Esophagus squamous epithelium (tissue), 5 donors: ENCODE measurements around the gene TOX2. TPM values are rescaled to one million over a fixed set of nuclear protein-coding genes. Genes with fewer than 3 reads are reported as not detected.

Experiments
- DNase-seq: peaks from one replicate; lab custom pipeline; 2025; lab: John Stamatoyannopoulos, UW
- H3K27ac ChIP-seq, 4 donors: fragments of 200-600 bp; sonication (generic); one replicate each; pipeline ENCODE4 v1.5.1; 2016 to 2019; ENCODE audit warnings: mild to moderate bottlenecking in 1 of 4
- H3K27me3 ChIP-seq, 4 donors: fragments of 200-600 bp; sonication (generic); 1 replicate in 3 of 4; 2 replicates in 1 of 4; pipeline versions ENCODE4 v1.5.1 to v1.6.0; 2017 to 2021; ENCODE audit warnings: antibody characterized with exemption in 1 of 4
- H3K36me3 ChIP-seq, 3 donors: fragments of 200-600 bp; sonication (generic); one replicate each; pipeline ENCODE4 v1.5.1; 2016 to 2019
- H3K4me1 ChIP-seq, 3 donors: fragments of 200-600 bp; sonication (generic); one replicate each; pipeline ENCODE4 v1.5.1; 2017 to 2019
- H3K4me3 ChIP-seq, 4 donors: fragments of 200-600 bp; sonication (generic); 1 replicate in 3 of 4; 2 replicates in 1 of 4; pipeline ENCODE4 v1.5.1; 2016 to 2019; ENCODE audit warnings: mild to moderate bottlenecking in 2 of 4, moderate library complexity in 1 of 4
- H3K9me3 ChIP-seq, 3 donors: fragments of 200-600 bp; sonication (generic); one replicate each; pipeline ENCODE4 v1.5.1; 2016 to 2019
- POLR2A ChIP-seq, 4 donors: fragments of 450-650 bp; IDR thresholded peaks; one replicate each; pipeline ENCODE4 v1.6.1; 2017; ENCODE audit warnings: antibody characterized with exemption in 4 of 4, mild to moderate bottlenecking in 4 of 4, moderate library complexity in 3 of 4
- WGBS, 2 donors: methylation state at CpG; one replicate each; pipeline ENCODE4 v1.1.5; 2018; 5-methylcytosine and 5-hydroxymethylcytosine counted together
- intact Hi-C: fragments of 100-400 bp; cut with DNase I; formaldehyde crosslinking; loops from one replicate; pipeline ENCODE4 v1.15.0; 2022
- total RNA-seq, 4 donors: library from RNA; depleted of rRNA; stranded (reverse); fragments of >200 nt; gene quantifications; one replicate each; pipeline ENCODE4 v1.1.0, GENCODE V29; 2016
- TF ChIP-seq, protein P1 (sequence below), 6 experiments: fragments of 450-650 bp in 4 of 6; fragments of 200-600 bp in 2 of 6; sonication (generic) in 2 of 6; IDR thresholded peaks; one replicate each; pipeline ENCODE4 v1.5.1; 2016 to 2019; ENCODE audit warnings: antibody characterized with exemption in 6 of 6, mild to moderate bottlenecking in 4 of 6, moderate library complexity in 4 of 6
- donor health status: DM: yes; HTN: yes; CAD: no.

The TOX2 gene
- total RNA-seq, 4 donors from 2014 or later, result 0.99 to 22.9 (median 3.1) TPM

DNA sequence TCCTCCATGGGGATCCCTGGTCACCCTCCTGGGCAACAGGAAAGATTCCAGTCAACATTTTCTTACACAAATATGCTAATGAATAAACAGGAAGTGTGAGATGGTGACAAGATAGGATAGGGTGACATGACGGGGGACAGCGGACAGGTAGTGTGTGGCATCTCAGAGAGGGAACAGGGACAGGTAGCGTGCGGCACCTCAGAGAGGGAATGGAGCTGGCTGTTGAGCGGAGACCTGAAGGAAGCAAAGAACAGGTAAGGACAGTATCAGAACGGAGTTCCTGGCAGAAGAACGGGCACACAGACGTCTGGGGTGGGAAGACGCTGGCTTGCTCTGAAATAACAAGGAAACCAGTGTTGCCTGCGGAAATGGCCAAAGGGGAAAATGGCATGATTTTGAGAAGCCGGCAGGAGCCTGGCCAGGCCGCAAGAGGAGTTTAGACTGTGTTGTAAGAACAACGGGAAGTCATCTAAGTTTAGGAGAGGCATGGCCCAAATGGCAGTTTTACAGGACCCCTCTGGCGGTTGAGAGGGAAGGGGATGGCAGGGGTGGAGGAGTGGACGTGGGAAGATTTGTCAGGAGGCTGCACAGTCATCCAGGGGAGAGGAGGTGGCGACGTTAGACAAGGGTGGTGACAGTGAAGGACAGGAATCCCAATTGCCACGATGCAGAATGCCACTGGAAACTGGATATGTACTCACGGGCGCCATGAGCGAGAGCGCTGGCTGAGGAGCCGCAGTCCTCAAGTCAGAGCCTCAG lies 160.7 kb downstream of the TOX2 start:
- DNase-seq, result no peak
- no peaks in the 10 kb centered on the region for H3K9me3 ChIP-seq
- H3K4me3 ChIP-seq, result no peak overlapping the region
- no peak overlapping the region for H3K27ac ChIP-seq
- no peaks in the 10 kb centered on the region for H3K4me1 ChIP-seq
- no peak for TF ChIP-seq POLR2A (IDR thresholded peaks at IDR 0.05)
- TF ChIP-seq, protein P1, sequence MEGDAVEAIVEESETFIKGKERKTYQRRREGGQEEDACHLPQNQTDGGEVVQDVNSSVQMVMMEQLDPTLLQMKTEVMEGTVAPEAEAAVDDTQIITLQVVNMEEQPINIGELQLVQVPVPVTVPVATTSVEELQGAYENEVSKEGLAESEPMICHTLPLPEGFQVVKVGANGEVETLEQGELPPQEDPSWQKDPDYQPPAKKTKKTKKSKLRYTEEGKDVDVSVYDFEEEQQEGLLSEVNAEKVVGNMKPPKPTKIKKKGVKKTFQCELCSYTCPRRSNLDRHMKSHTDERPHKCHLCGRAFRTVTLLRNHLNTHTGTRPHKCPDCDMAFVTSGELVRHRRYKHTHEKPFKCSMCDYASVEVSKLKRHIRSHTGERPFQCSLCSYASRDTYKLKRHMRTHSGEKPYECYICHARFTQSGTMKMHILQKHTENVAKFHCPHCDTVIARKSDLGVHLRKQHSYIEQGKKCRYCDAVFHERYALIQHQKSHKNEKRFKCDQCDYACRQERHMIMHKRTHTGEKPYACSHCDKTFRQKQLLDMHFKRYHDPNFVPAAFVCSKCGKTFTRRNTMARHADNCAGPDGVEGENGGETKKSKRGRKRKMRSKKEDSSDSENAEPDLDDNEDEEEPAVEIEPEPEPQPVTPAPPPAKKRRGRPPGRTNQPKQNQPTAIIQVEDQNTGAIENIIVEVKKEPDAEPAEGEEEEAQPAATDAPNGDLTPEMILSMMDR (IDR thresholded peaks at IDR 0.05), result no peak
- intact Hi-C loops, result no loop called here
- WGBS, 2 donors, result 81 to 90% methylated on average over 22 to 23 of the region's 23 CpGs
- no peaks in the 10 kb centered on the region for H3K36me3 ChIP-seq
- H3K27me3 ChIP-seq, result peaks cover 0 to 5% (median 0%) of the 10 kb centered on the region in 4 donors

DNA sequence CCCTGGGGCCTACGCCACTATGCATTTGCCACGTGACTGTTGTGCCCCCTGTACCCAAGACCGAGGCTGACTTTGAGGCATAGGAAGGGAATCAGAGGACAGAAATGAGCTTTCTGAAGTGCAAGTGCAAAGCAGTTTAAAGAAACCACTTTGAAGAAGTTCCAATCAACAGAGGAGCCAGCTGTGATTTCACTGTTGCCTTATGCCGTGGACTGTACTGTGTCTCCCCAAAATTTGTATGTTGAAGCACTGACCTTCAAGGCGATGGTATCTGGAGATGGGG lies 161.2 kb downstream of the TOX2 start:
- no peak overlapping the region for H3K27ac ChIP-seq
- peaks cover 0 to 5% (median 0%) of the 10 kb centered on the region in 4 donors for H3K27me3 ChIP-seq
- H3K4me1 ChIP-seq, result peaks cover 0 to 5% (median 0%) of the 10 kb centered on the region in 3 donors
- TF ChIP-seq POLR2A (IDR thresholded peaks at IDR 0.05), result no peak
- TF ChIP-seq, protein P1 (IDR thresholded peaks at IDR 0.05), result no peak
- intact Hi-C loops, result no loop called here
- no peak for DNase-seq
- WGBS, 2 donors, result 87 to 91% methylated on average over 5 of the region's 5 CpGs
- H3K9me3 ChIP-seq, result no peaks in the 10 kb centered on the region
- no peak overlapping the region for H3K4me3 ChIP-seq
- no peaks in the 10 kb centered on the region for H3K36me3 ChIP-seq

DNA sequence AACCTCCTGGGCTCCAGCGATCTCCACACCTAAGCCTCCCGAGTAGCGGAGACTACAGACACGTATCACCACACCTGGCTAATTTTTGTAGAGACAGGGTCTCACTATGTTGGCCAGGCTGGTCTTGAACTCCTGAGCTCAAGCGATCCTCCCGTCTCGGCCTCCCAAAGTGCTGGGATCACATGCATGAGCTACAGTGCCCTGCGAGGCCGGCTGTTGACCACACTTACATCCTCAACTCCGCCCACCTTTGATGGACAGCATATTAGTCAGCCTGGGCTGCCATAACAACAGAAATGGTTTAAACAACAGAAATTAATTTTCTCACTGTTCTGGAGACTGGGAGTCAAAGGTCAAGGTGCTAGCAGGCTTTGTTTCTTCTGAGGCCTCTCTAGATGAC lies 164.6 kb downstream of the TOX2 start:
- Histone ChIP-seq H3K4me3 (no peak overlapping the region), H3K27me3 (no peaks in the 10 kb centered on the region), H3K9me3 (no peaks in the 10 kb centered on the region), H3K4me1 (peaks cover 0 to 6% (median 0%) of the 10 kb centered on the region in 3 donors), H3K36me3 (no peaks in the 10 kb centered on the region), H3K27ac (no peak overlapping the region)
- no peak for DNase-seq
- TF ChIP-seq, protein P1 (IDR thresholded peaks at IDR 0.05), result no peak
- no peak for TF ChIP-seq POLR2A (IDR thresholded peaks at IDR 0.05)
- intact Hi-C loops, result no loop called here
- 88 to 90% methylated on average over 5 to 7 of the region's 10 CpGs for WGBS, 2 donors

DNA sequence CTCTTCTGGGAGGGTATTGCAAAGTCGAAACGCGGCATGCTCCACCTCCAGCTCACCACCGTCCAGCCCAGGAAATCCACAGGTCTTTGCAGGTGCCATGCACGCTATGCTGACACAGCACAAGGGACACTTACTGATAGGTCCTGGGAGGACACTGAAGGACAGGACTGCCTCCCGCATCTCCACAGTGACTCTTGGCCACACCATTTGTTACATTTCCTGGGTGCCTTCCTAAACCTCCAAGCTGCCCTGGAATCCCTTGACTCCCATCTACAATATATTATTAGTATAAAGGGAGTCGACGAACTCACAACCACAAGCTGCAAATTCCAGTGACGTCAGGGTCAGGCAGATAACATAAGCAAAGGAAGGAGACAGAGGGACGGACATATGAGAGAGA lies 165.4 kb downstream of the TOX2 start:
- DNase-seq, result no peak
- H3K9me3 ChIP-seq, result no peaks in the 10 kb centered on the region
- no peaks in the 10 kb centered on the region for H3K27me3 ChIP-seq
- peak overlapping the region in 1 of 4 donors; percentile 10 for H3K27ac ChIP-seq
- no peaks in the 10 kb centered on the region for H3K36me3 ChIP-seq
- no peak overlapping the region for H3K4me3 ChIP-seq
- H3K4me1 ChIP-seq, result peaks cover 0 to 6% (median 0%) of the 10 kb centered on the region in 3 donors
- WGBS, 2 donors, result 65 to 75% methylated on average over 9 to 10 of the region's 10 CpGs
- TF ChIP-seq, protein P1 (IDR thresholded peaks at IDR 0.05), result no peak
- no peak for TF ChIP-seq POLR2A (IDR thresholded peaks at IDR 0.05)
- intact Hi-C loops, result loop anchor here (5.0 to 10.0 kb wide), 3 partner anchors 333 to 625 kb away; partner anchors contain the start of gene SRSF6

DNA sequence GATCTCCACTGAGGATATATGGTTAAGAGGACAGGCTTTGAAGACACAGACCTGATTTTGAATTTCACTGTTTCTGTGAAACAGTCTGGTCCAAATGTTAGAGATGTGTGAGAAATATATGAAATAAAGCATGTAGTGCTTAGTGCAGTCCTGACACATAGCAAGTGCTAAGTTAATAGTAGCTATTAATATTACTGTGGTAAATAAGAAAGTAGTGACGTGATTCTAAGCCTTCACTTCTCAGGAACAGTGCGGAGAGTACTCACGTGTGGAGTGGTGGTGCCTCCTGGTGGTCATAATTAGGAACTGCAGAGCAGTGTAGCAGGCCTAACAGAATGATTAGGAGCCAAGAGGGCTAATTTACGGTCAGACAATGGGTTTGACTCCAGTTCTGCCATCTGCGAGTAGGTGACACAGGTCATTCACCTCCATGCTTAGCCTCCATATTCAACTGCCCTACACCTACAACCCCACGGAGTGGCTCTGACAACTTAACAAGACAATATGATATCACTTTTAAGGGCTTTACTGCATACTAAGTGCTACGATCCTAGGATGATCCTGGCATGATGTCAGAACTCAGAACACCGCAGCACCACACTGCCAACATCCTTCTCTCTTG lies 166.1 kb downstream of the TOX2 start:
- no peak overlapping the region for H3K4me3 ChIP-seq
- DNase-seq, result no peak
- H3K9me3 ChIP-seq, result no peaks in the 10 kb centered on the region
- H3K27me3 ChIP-seq, result no peaks in the 10 kb centered on the region
- H3K27ac ChIP-seq, result peak overlapping the region in 1 of 4 donors; percentile 29
- WGBS, 2 donors, result 12 to 18% methylated on average over 8 of the region's 8 CpGs
- intact Hi-C loops, result loop anchor here (5.0 to 10.0 kb wide), 3 partner anchors 333 to 626 kb away; partner anchors contain the start of gene SRSF6
- no peaks in the 10 kb centered on the region for H3K36me3 ChIP-seq
- H3K4me1 ChIP-seq, result peaks cover 0 to 7% (median 0%) of the 10 kb centered on the region in 3 donors
- TF ChIP-seq, protein P1 (IDR thresholded peaks at IDR 0.05), result peak; percentile 87 to 100 (median 99)
- no peak for TF ChIP-seq POLR2A (IDR thresholded peaks at IDR 0.05)
